ELF-1 (cell line): ENCODE measurements around the gene ERC2.

Source experiments
- DNase-seq: peaks from one replicate; pipeline ENCODE4 v3.0.0-alpha.2; 2016; ENCODE audit warnings: low read depth, low spot score

Gene ERC2

GRCh38 chr3:56253941-56254665, 214.2 kb downstream of the ERC2 start:
- DNase-seq = peak; percentile 50

- DNase-seq = peak; percentile 34
Observed at GRCh38 chr3:56251343-56251945, 216.8 kb downstream of the ERC2 start.

GRCh38 chr3:56248021-56248420, 220.2 kb downstream of the ERC2 start:
- no peak for DNase-seq

GRCh38 chr3:56238299-56238698, 230.0 kb downstream of the ERC2 start:
- no peak for DNase-seq

GRCh38 chr3:56233742-56234141, 234.5 kb downstream of the ERC2 start:
- DNase-seq = no peak

- DNase-seq = no peak
Observed at GRCh38 chr3:56229311-56229710, 239.0 kb downstream of the ERC2 start.

- no peak for DNase-seq
Observed at GRCh38 chr3:56222866-56223265, 245.4 kb downstream of the ERC2 start.

GRCh38 chr3:56219894-56220805, 248.1 kb downstream of the ERC2 start:
- DNase-seq = peak; percentile 23

- no peak for DNase-seq
Observed at GRCh38 chr3:56209982-56210751, 258.1 kb downstream of the ERC2 start.

GRCh38 chr3:56207922-56208321, 260.3 kb downstream of the ERC2 start:
- no peak for DNase-seq

- DNase-seq = no peak
Observed at GRCh38 chr3:56205406-56205805, 262.9 kb downstream of the ERC2 start.

GRCh38 chr3:56202997-56203396, 265.3 kb downstream of the ERC2 start:
- no peak for DNase-seq

GRCh38 chr3:56201407-56201806, 266.9 kb downstream of the ERC2 start:
- DNase-seq = no peak

GRCh38 chr3:56200251-56200650, 268.0 kb downstream of the ERC2 start:
- no peak for DNase-seq

- DNase-seq = no peak
Observed at GRCh38 chr3:56197991-56198390, 270.3 kb downstream of the ERC2 start.

GRCh38 chr3:56197259-56197965, 270.9 kb downstream of the ERC2 start:
- no peak for DNase-seq

GRCh38 chr3:56196700-56197099, 271.6 kb downstream of the ERC2 start:
- no peak for DNase-seq

GRCh38 chr3:56193519-56193918, 274.7 kb downstream of the ERC2 start:
- no peak for DNase-seq

GRCh38 chr3:56192001-56192400, 276.3 kb downstream of the ERC2 start:
- DNase-seq = no peak

GRCh38 chr3:56190771-56191305, 277.4 kb downstream of the ERC2 start:
- no peak for DNase-seq

GRCh38 chr3:56190130-56190529, 278.1 kb downstream of the ERC2 start:
- no peak for DNase-seq
